Measurements from ENCODE around the gene ADAMTS19. TPM values are rescaled to one million over a fixed set of nuclear protein-coding genes. Genes with fewer than 3 reads are reported as not detected.

The ADAMTS19 gene
- total and polyA plus RNA-seq, 2 of the 13 experiments (the other 11 are each of a cell fraction or from before 2014, with no cell fraction given): not detected

DNA sequence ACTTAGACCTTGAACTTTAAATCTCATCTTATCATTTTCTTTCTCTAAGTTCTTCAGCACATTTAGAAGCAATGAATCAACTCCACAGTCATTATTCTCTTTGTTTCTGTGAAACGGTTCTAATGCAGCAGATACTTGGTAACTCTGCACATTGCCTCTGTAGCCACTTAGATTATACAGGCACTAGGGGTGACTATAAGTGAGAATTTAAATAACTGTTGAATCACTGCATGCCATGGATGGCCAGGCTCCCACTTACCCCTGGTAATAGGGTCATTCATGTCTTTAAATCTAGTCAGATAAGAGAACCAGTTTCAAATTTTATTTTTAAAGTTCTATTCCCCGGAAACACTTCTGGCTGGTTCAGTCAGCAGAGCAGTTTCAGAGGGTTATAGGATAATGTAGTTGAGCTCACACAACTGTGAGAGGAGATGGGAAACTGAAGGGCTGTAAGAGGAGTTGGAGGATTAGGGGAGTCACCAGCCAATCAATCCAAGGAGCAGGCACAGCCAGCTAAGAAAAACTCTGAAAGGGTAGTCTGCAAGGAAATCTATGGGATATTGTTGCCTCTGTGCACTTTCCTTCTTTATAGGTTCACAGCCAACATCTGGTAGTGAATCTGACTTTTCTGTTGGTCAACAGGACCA lies 283.6 kb downstream of the ADAMTS19 start:
- ATAC-seq: no peak
- TF ChIP-seq ZIK1 (CRISPR knock-in tag; IDR thresholded peaks at IDR 0.05; ENCODE audit: borderline replicate concordance, low read depth) (no peak), HOXA5 (CRISPR knock-in tag; IDR thresholded peaks at IDR 0.05) (no peak), SP140L (CRISPR knock-in tag; IDR thresholded peaks at IDR 0.05; ENCODE audit: borderline replicate concordance) (no peak), ZNF432 (CRISPR knock-in tag; IDR thresholded peaks at IDR 0.05; ENCODE audit: borderline replicate concordance) (no peak), ATM (IDR thresholded peaks at IDR 0.05; ENCODE audit: borderline replicate concordance) (no peak), KLF16 (CRISPR knock-in tag; IDR thresholded peaks at IDR 0.05) (no peak), ZNF274 (CRISPR knock-in tag; IDR thresholded peaks at IDR 0.05) (no peak), HNF4A (CRISPR knock-in tag; IDR thresholded peaks at IDR 0.05) (no peak), ZNF570 (CRISPR knock-in tag; IDR thresholded peaks at IDR 0.05; ENCODE audit: borderline replicate concordance) (no peak), ZNF816 (CRISPR knock-in tag; IDR thresholded peaks at IDR 0.05; ENCODE audit: borderline replicate concordance) (no peak), CEBPZ (IDR thresholded peaks at IDR 0.05; ENCODE audit: low read length) (no peak), TMF1 (CRISPR knock-in tag; IDR thresholded peaks at IDR 0.05; ENCODE audit: low read depth) (no peak), PRDM10 (CRISPR knock-in tag; IDR thresholded peaks at IDR 0.05; ENCODE audit: low read depth) (no peak)
- TF ChIP-seq, protein P1, sequence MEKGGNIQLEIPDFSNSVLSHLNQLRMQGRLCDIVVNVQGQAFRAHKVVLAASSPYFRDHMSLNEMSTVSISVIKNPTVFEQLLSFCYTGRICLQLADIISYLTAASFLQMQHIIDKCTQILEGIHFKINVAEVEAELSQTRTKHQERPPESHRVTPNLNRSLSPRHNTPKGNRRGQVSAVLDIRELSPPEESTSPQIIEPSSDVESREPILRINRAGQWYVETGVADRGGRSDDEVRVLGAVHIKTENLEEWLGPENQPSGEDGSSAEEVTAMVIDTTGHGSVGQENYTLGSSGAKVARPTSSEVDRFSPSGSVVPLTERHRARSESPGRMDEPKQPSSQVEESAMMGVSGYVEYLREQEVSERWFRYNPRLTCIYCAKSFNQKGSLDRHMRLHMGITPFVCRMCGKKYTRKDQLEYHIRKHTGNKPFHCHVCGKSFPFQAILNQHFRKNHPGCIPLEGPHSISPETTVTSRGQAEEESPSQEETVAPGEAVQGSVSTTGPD (CRISPR knock-in tag; IDR thresholded peaks at IDR 0.05): no peak
- TF ChIP-seq, protein P2, sequence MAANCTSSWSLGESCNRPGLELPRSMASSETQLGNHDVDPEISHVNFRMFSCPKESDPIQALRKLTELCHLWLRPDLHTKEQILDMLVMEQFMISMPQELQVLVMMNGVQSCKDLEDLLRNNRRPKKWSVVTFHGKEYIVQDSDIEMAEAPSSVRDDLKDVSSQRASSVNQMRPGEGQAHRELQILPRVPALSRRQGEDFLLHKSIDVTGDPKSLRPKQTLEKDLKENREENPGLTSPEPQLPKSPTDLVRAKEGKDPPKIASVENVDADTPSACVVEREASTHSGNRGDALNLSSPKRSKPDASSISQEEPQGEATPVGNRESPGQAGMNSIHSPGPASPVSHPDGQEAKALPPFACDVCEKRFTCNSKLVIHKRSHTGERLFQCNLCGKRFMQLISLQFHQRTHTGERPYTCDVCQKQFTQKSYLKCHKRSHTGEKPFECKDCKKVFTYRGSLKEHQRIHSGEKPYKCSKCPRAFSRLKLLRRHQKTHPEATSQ (CRISPR knock-in tag; IDR thresholded peaks at IDR 0.05; ENCODE audit: borderline replicate concordance): no peak

More for the DNA sequence above, 283.6 kb downstream of the ADAMTS19 start:
- no peak overlapping the region for H3K4me2 ChIP-seq (ENCODE audit: low read depth, low read length)
- DNase-seq (ENCODE audit: low spot score): no peak
- no peaks in the 10 kb centered on the region for H3K9me3 ChIP-seq (ENCODE audit: low read length)
- H3K27ac ChIP-seq (ENCODE audit: extremely low read length, insufficient read depth, low read length): no peak overlapping the region
- no peaks in the 10 kb centered on the region for H3K4me1 ChIP-seq (ENCODE audit: insufficient read depth, low read length)
- CTCF ChIA-PET (ENCODE audit: low intra/inter-chr PET ratio, low total read pairs): no interaction called here
- H3K36me3 ChIP-seq (replicated peaks in 1 of 2; ENCODE audit: control insufficient read depth in 1 of 2, insufficient read depth in 2 of 2, low read length in 2 of 2): no peaks in the 10 kb centered on the region
- no peak overlapping the region for H3K4me3 ChIP-seq (replicated peaks in 1 of 3; ENCODE audit: insufficient read depth in 1 of 3, low read depth in 2 of 3, low read length in 3 of 3)
- H4K20me1 ChIP-seq (ENCODE audit: insufficient read depth, low read length): no peaks in the 10 kb centered on the region
- POLR2A ChIA-PET: no interaction called here
- no peak overlapping the region for H3K9ac ChIP-seq (ENCODE audit: insufficient read depth, low read depth, low read length)
- 0% methylated on average over 2 of the region's 2 CpGs for WGBS (ENCODE audit: low lambda C conversion rate)
- H2AFZ ChIP-seq (ENCODE audit: low read length): no peak overlapping the region
- H3K27me3 ChIP-seq (ENCODE audit: control insufficient read depth in 1 of 2, insufficient read depth in 2 of 2, low read length in 2 of 2): no peaks in the 10 kb centered on the region
- BruUV-seq (replicated peaks): no TSS peak
- H3K79me2 ChIP-seq (ENCODE audit: insufficient read depth, low read length): no peaks in the 10 kb centered on the region
- intact Hi-C loops (cut with micrococcal nuclease; ENCODE audit: unreplicated experiment): no loop called here
- FAIRE-seq: no peak
- in situ Hi-C loops (cut with HindIII; ENCODE audit: extremely low pct_ligation_motif_present, low pct_unique_long_range_greater_than_20kb): no loop called here

Measured in HepG2 (cell line).